CD4-positive, CD25-positive, alpha-beta regulatory T cell (primary cell): ENCODE measurements around the gene PLEKHG3. TPM values are rescaled to one million over a fixed set of nuclear protein-coding genes. Genes with fewer than 3 reads are reported as not detected.

Experiments used
- ATAC-seq, 2 donors: fragments of 150-1000 bp; cut with Tn5 transposase; one replicate each; pipeline ENCODE4 v1.10.0; 2021; ENCODE audit warnings: low read depth in 2 of 2, moderate number of reproducible peaks in 2 of 2, moderate library complexity in 1 of 2
- DNase-seq, 3 donors: peaks; one replicate each; pipeline versions ENCODE4 v3.0.0 to v3.0.0-alpha.2; 2012 to 2022; ENCODE audit warnings: mixed read lengths in 1 of 3
- H3K27ac ChIP-seq: one replicate; pipeline ENCODE4 v1.7.0; 2013; ENCODE audit warnings: mild to moderate bottlenecking, low read length; ENCODE audit not compliant: insufficient read depth, poor library complexity, severe bottlenecking
- H3K27me3 ChIP-seq: one replicate; pipeline ENCODE4 v1.7.0; 2013; ENCODE audit warnings: low read length; ENCODE audit not compliant: control insufficient read depth, insufficient read depth
- H3K36me3 ChIP-seq: one replicate; pipeline ENCODE4 v1.7.0; 2013; ENCODE audit warnings: mild to moderate bottlenecking, low read length, moderate library complexity; ENCODE audit not compliant: control insufficient read depth, insufficient read depth
- H3K4me1 ChIP-seq: 2 replicates; pipeline ENCODE4 v1.7.0; 2013; ENCODE audit warnings: mild to moderate bottlenecking, low read length; ENCODE audit not compliant: insufficient read depth, control insufficient read depth, poor library complexity, severe bottlenecking
- H3K4me3 ChIP-seq: one replicate; pipeline ENCODE4 v1.7.0; 2013; ENCODE audit warnings: low read depth, mild to moderate bottlenecking, low read length, moderate library complexity
- H3K9me3 ChIP-seq, 2 experiments: 1 replicate in 1 of 2; 2 replicates in 1 of 2; pipeline ENCODE4 v1.7.0; 2013; ENCODE audit warnings: low read length in 2 of 2, mild to moderate bottlenecking in 1 of 2, moderate library complexity in 1 of 2; ENCODE audit not compliant: control insufficient read depth in 2 of 2
- H3K27ac Mint-ChIP-seq, 3 donors: one replicate each; pipeline ENCODE4 v1.8.0; 2020 to 2022; ENCODE audit warnings: mild to moderate bottlenecking in 3 of 3, mixed read lengths in 3 of 3, moderate library complexity in 2 of 3
- H3K27me3 Mint-ChIP-seq: one replicate; pipeline ENCODE4 v1.8.0; 2022; ENCODE audit warnings: mild to moderate bottlenecking, mixed read lengths
- H3K36me3 Mint-ChIP-seq: one replicate; pipeline ENCODE4 v1.8.0; 2020; ENCODE audit warnings: mixed read lengths
- H3K4me1 Mint-ChIP-seq, 4 donors: one replicate each; pipeline ENCODE4 v1.8.0; 2020 to 2022; ENCODE audit warnings: mixed read lengths in 4 of 4, mild to moderate bottlenecking in 1 of 4
- H3K4me3 Mint-ChIP-seq, 4 donors: one replicate each; pipeline ENCODE4 v1.8.0; 2020 to 2022; ENCODE audit warnings: mild to moderate bottlenecking in 4 of 4, mixed read lengths in 4 of 4, moderate library complexity in 3 of 4
- H3K9me3 Mint-ChIP-seq, 7 donors: one replicate each; pipeline ENCODE4 v1.8.0; 2020 to 2022; ENCODE audit warnings: mixed read lengths in 7 of 7, mild to moderate bottlenecking in 3 of 7, moderate library complexity in 2 of 7
- polyA plus RNA-seq, 4 donors: library from polyadenylated mRNA; unstranded; fragments of 300-500 nt; fragmentation: Illumina TruSeq; gene quantifications; one replicate each; pipeline ENCODE4 v1.2.3, GENCODE V29; 2021
- total RNA-seq: library from RNA; stranded (reverse); gene quantifications from one replicate; pipeline ENCODE4 v1.2.3, GENCODE V29; 2022

PLEKHG3 gene
- total and polyA plus RNA-seq, 5 donors from 2014 or later, result 2.1 to 31.9 (median 4.7) TPM

DNA sequence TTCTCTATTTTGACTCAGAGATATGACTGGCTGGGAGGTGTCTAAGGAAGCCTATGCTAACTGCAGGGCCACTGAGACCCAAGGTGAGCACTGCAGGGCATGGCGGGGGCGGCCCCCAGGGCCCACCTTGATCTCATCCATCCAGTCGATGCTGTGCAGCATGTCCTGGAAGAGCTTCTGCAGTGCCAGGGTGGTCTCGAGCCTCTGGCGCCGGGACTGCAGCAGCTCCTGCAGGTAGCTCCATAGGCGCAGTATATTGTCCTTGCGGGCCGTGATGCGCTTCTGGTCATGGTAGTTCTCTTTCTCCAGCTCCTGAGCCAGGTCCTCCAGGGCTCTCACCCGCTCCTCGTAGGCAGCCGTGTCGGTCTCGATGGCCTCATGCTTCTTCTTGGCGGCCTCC, 91.0 kb downstream of the PLEKHG3 start:
- no peak overlapping the region for H3K27ac Mint-ChIP-seq
- DNase-seq, result no peak
- H3K9me3 ChIP-seq, result no peaks in the 10 kb centered on the region
- H3K4me3 ChIP-seq, result no peak overlapping the region
- peaks cover 11% of the 10 kb centered on the region for H3K27me3 Mint-ChIP-seq
- H3K4me3 Mint-ChIP-seq, result no peak overlapping the region
- no peaks in the 10 kb centered on the region for H3K36me3 ChIP-seq
- peaks cover 0 to 2% (median 0%) of the 10 kb centered on the region in 4 donors for H3K4me1 Mint-ChIP-seq
- no peaks in the 10 kb centered on the region for H3K4me1 ChIP-seq
- peaks cover 0 to 3% (median 0%) of the 10 kb centered on the region in 7 donors for H3K9me3 Mint-ChIP-seq
- no peak overlapping the region for H3K27ac ChIP-seq
- peaks cover 3% of the 10 kb centered on the region for H3K27me3 ChIP-seq
- no peak for ATAC-seq
- H3K36me3 Mint-ChIP-seq, result no peaks in the 10 kb centered on the region

DNA sequence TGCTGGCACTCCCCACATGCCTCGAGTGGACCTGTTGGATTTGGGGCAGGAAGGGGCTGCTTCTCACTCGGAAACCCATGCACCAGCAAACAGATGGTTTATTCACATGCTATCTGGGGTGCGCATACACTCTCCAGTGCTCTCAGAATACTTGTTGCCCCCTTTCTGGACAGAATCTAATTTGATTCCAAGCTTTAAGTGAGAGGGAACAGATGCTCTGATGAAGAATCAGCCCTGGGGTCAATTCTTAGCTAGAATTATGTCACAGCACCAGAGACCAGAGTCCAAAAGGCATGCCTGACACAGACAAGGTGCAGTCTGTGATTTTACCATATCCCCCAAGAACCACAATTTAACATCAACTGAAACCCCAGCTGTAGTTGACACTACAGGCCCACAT, 91.7 kb downstream of the PLEKHG3 start:
- peaks cover 11% of the 10 kb centered on the region for H3K27me3 Mint-ChIP-seq
- H3K27me3 ChIP-seq, result peaks cover 3% of the 10 kb centered on the region
- no peak overlapping the region for H3K27ac Mint-ChIP-seq
- H3K9me3 ChIP-seq, result no peaks in the 10 kb centered on the region
- H3K27ac ChIP-seq, result no peak overlapping the region
- ATAC-seq (no peak), DNase-seq (no peak)
- no peaks in the 10 kb centered on the region for H3K36me3 Mint-ChIP-seq
- H3K9me3 Mint-ChIP-seq, result peaks cover 0 to 3% (median 0%) of the 10 kb centered on the region in 7 donors
- H3K4me1 ChIP-seq, result no peaks in the 10 kb centered on the region
- H3K4me1 Mint-ChIP-seq, result no peaks in the 10 kb centered on the region
- no peak overlapping the region for H3K4me3 Mint-ChIP-seq
- H3K4me3 ChIP-seq, result no peak overlapping the region
- H3K36me3 ChIP-seq, result no peaks in the 10 kb centered on the region

GRCh38 chr14:64796369-64796768, 92.1 kb downstream of the PLEKHG3 start:
- Mint-ChIP-seq H3K36me3 (no peaks in the 10 kb centered on the region), H3K4me3 (no peak overlapping the region), H3K4me1 (no peaks in the 10 kb centered on the region), H3K27ac (no peak overlapping the region), H3K27me3 (peaks cover 11% of the 10 kb centered on the region), H3K9me3 (peaks cover 0 to 3% (median 0%) of the 10 kb centered on the region in 7 donors)
- Histone ChIP-seq H3K27me3 (peaks cover 3% of the 10 kb centered on the region), H3K27ac (no peak overlapping the region), H3K9me3 (no peaks in the 10 kb centered on the region), H3K4me1 (no peaks in the 10 kb centered on the region), H3K4me3 (no peak overlapping the region), H3K36me3 (no peaks in the 10 kb centered on the region)
- ATAC-seq (no peak), DNase-seq (no peak)

DNA sequence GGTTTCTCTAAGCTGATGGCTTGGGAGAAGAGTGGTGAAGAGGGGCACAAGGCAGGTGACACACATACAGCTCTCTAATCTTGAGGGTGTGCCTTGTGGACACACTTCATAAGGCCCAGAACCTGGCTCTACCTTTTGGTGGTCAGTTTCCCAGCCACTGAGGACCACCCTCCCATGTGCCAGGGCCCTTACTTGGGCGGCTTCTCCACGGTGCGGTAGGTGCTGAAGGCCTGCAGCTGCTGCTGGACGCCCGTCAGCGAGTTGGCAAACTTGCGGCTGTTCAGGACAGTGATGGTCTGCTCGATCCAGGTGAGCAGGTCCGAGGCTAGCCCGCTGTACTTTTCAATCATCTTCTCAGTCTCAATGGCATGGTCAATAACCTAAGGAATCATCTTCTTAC, 95.3 kb downstream of the PLEKHG3 start:
- Histone ChIP-seq H3K36me3 (no peaks in the 10 kb centered on the region), H3K9me3 (no peaks in the 10 kb centered on the region), H3K4me1 (no peaks in the 10 kb centered on the region), H3K27me3 (peaks cover 3% of the 10 kb centered on the region), H3K4me3 (no peak overlapping the region), H3K27ac (no peak overlapping the region)
- no peaks in the 10 kb centered on the region for H3K36me3 Mint-ChIP-seq
- DNase-seq (no peak), ATAC-seq (no peak)
- no peaks in the 10 kb centered on the region for H3K4me1 Mint-ChIP-seq
- H3K4me3 Mint-ChIP-seq, result no peak overlapping the region
- peaks cover 12% of the 10 kb centered on the region for H3K27me3 Mint-ChIP-seq
- H3K27ac Mint-ChIP-seq, result no peak overlapping the region
- H3K9me3 Mint-ChIP-seq, result no peaks in the 10 kb centered on the region

Other genes with a start within 250 kb of the PLEKHG3 start
- gene AKAP5, start 238.9 kb upstream of the PLEKHG3 start, total RNA-seq, result 1.3 TPM
- gene AKAP5, start 238.9 kb upstream of the PLEKHG3 start, polyA plus RNA-seq, result under 1 TPM in 3 of 4 donors, not detected in 1; 0.08 to 0.92 (median 0.17) TPM
- 78.0 TPM for gene ZBTB25, start 200.6 kb upstream of the PLEKHG3 start, total RNA-seq
- gene ZBTB25, start 200.6 kb upstream of the PLEKHG3 start, polyA plus RNA-seq, result 10 to 100 TPM; 34.8 to 39.7 (median 37.1) TPM
- 167 TPM for gene ZBTB1, start 199.7 kb upstream of the PLEKHG3 start, total RNA-seq
- 10 to 100 TPM; 53.5 to 58.6 (median 56.5) TPM for gene ZBTB1, start 199.7 kb upstream of the PLEKHG3 start, polyA plus RNA-seq
- 2.6 TPM for gene HSPA2, start 163.7 kb upstream of the PLEKHG3 start, total RNA-seq
- gene HSPA2, start 163.7 kb upstream of the PLEKHG3 start, polyA plus RNA-seq, result under 1 TPM; 0.48 to 0.90 (median 0.57) TPM
- gene PPP1R36, start 154.5 kb upstream of the PLEKHG3 start, total RNA-seq, result not detected
- gene PPP1R36, start 154.5 kb upstream of the PLEKHG3 start, polyA plus RNA-seq, result under 1 TPM in 2 of 4 donors, not detected in 2; 0.28 to 0.32 TPM
- 0.91 TPM for gene SPTB, start 175.5 kb downstream of the PLEKHG3 start, total RNA-seq
- gene SPTB, start 175.5 kb downstream of the PLEKHG3 start, polyA plus RNA-seq, result under 1 TPM in 3 of 4 donors, not detected in 1; 0.11 to 0.24 (median 0.23) TPM
- gene CHURC1, start 210.0 kb downstream of the PLEKHG3 start, total RNA-seq, result 95.3 TPM
- gene CHURC1, start 210.0 kb downstream of the PLEKHG3 start, polyA plus RNA-seq, result 100 to 1,000 TPM; 171 to 228 (median 188) TPM
- not detected for gene GPX2, start 238.3 kb downstream of the PLEKHG3 start, total RNA-seq
- gene GPX2, start 238.3 kb downstream of the PLEKHG3 start, polyA plus RNA-seq, result under 1 TPM in 2 of 4 donors, not detected in 2; 0.54 to 0.94 TPM